HG02973 (cell line): ENCODE measurements around the gene SMIM7.

ENCODE experiments used
- ATAC-seq: cut with Tn5 transposase; IDR thresholded peaks from one replicate; pipeline ENCODE4 v1.9.1; 2021; ENCODE audit warnings: moderate library complexity; ENCODE audit not compliant: unreplicated experiment

SMIM7 gene

DNA sequence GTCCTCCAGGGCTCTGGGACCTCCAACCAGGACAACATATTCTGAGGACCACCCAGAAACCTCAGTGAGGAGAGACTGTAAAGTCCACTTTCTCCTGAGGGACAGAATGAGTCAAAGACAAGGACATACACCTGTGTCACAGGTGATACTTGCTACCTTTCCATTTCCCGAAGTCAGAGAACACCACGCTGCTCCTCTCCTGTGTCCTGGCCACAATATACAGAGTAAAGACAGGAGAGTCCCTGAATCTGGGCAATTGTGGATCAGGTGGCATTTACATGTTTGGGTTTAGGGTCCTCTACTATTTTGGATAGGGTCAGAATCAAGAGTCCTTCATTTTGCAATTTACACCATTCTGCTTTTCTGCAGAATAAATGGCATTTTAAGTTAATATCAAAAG lies 36.9 kb downstream of the SMIM7 start:
- no peak for ATAC-seq

DNA sequence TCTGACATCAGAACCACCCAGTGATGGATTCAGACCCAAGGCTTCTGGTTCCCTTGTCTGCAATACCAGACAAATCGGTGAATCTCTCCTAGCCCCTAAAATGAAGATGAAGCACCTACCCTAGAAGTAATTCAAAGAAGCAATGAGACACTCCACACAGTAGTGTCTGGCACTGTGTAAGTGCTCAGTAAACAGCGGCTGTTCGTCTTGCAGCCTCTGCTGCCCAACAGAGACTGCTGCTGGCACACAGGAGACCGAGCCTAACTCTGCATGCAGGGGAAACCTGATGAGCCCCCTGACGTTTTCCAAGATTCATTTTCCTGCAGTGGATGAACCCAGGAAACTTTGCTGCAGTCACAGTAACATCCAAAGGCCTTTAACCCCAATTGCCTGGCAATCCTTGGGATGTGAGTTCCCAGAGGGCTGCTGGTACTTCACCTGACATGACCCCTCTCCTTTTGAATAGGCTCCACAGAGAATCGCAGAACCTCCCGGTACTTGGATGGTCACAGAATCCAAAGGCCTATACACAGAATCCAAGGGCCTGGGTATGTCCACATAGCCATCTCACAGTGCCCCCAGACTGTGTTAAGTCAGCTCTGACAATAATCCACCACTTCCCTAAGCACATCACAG lies 38.7 kb downstream of the SMIM7 start:
- ATAC-seq = no peak

DNA sequence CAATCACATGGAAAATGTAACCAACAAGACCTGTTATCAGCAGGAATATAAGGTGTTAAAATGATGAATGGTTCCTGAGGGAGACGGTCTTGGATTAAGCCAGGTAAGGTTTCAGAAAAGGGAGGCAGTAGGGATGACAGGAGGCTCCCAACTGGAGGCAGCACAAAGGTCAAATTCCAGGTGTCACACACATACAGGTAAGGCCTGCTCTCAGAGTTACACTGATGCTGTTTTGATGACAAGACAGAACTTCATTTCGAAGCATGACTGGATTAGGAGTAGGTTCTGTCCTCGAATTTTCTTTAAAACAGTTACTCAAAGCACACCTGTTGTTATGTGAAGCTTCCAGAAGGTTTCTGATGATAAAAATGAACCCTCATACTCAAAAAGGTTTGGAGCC lies 39.4 kb downstream of the SMIM7 start:
- no peak for ATAC-seq

- ATAC-seq = no peak
These were observed 39.9 kb downstream of the SMIM7 start for GRCh38 chr19:16620018-16620417.

DNA sequence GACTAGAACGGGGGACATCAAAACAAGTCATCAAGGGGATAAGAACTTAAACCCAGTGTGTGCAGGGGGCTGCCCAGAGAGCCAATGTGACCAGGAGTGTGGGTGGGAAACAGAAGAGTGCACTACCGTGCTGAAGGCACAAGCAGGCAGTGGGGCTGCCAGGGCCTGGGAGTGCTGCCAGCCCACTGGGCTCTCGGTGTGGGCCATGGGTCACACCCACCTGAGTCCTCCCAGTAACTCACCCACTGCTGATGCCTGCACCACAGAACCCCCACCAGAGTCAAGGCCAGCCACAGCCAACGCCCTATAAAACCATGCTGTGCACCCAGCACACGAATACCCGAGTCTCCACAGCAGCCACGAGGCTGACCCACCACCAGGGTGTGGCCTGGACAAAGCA lies 40.5 kb downstream of the SMIM7 start:
- no peak for ATAC-seq

GRCh38 chr19:16618248-16618647 lies 41.7 kb downstream of the SMIM7 start:
- no peak for ATAC-seq

DNA sequence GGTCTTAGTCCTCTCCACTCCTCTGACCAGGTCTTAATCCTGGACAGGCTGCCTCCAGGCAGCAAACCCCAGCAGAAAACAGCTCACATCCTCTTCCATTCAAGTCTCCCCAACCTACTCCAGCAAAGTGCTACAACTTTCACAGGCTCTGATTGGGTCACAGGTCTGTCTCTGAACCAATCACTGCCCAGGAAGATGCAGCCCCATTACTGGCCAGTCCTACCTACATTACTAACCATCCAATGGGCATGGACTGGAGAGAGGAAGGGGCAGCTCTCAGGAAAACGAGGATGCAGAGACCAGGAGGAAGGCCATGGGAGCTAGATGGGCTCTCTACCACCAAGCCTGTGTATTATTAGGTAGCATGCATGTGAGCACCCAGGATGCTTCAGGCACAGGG lies 44.1 kb downstream of the SMIM7 start:
- no peak for ATAC-seq

- no peak for ATAC-seq
These were observed 45.0 kb downstream of the SMIM7 start for GRCh38 chr19:16614941-16615340.

- ATAC-seq = no peak
These were observed 46.1 kb downstream of the SMIM7 start for GRCh38 chr19:16613841-16614240.

DNA sequence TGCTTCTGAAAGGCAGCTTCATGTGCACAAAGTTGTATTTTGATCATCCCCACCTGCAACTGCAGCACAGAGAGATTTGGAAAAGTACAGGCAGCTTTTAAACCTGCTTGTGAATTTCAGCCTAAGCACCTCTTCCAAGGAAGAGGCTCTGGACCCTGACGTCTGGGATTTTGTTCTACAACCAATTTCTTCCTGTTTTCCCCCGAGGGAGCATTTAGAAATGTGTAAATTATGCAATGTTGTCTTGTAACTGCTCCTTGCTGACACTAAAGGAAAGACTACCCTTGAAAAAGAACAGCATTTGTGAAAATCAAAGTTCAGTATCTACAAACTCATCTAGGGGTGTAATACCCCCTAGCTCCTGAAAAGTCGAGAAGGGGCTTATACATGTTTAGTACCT lies 47.3 kb downstream of the SMIM7 start:
- ATAC-seq = no peak

DNA sequence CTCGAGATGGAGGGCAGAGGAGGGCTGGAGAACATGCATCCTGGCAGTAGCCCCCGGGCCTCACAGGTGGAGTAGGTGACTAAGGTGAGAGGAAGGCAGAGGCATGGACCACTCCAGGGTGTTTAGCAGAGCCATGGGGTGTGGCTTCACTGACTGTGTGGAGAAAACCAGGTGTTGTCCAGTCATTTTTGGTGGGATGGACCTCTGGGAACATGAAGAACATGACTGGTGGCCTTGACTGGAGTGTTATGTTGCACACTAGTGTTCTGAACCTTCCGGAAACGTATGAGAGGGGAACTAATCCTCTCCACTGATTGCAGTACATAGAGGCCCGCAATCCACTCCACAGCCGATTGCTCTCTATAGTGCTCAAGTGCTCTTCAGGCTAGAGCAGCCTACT lies 48.8 kb downstream of the SMIM7 start:
- ATAC-seq = no peak

DNA sequence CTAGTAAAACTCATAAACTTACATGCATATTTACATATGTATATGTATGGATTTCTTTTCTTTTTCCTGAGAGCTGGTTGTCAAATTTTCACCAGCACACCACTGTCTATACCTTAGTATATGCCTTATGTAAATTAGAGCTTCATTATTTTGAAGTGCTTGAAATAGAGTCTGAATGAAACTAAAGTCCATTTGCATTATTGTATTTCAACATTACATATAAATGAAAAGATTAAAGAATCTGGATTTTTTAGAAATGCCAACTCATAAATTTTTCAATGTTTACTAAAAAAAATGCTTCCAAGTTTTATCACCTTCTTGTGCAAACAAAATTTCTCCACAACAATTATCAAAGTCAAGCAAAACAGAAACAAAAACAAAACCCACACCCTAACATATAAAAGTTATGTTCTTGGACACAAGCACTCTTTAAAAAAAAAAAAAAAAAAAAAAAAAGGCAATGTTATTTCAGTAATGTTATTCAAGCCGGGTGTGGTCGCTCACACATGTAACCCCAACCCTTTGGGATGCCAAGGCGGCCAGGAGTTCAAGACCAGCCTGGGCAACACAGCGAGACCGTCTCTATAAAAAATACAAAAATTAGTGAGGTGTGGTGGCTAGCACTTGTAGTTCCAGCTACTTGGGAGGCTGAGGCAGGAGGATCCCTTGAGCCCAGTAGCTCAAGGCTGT lies 50.3 kb downstream of the SMIM7 start:
- ATAC-seq = no peak

DNA sequence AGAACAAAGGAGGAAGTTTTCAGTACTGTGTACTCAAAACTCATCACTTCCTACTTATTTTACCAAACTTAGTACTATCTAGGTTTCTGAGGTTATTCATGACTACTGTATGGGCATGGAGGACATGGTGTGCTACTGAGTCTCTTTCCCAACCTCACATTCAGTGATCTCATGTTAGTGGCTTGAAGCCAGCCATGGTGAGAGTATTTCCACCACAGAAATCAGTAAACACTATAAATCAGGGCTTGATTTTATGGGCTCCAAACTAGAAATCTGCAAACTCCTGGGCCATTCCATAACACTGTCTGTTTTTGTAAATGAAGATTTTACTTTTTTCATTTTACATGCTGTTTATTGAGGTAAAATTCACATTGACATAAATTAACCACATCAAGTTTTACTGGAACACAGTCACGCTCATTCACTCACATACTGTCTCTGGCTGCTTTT lies 51.6 kb downstream of the SMIM7 start:
- no peak for ATAC-seq

DNA sequence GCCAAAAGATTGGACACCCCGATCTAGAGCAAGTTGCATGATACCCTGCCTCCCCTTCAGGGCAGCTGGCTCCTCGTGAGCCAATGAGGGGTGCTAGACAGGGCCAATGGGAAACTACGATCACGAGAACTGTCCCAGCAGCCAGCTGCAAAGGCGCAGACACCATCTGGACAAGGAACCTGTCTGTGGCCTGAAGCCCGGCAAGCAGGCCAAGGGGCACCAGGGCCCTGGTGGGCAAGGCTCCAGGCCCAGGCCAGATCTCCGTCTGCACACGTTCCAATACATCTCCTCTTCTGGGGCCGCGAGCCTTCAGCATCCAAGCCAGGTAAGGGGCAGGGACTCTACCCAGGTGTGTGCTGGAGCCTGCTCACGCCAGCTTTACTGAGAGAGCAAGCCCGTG lies 52.1 kb downstream of the SMIM7 start:
- ATAC-seq = no peak

- no peak for ATAC-seq
These were observed 54.4 kb downstream of the SMIM7 start for GRCh38 chr19:16605553-16605994.

DNA sequence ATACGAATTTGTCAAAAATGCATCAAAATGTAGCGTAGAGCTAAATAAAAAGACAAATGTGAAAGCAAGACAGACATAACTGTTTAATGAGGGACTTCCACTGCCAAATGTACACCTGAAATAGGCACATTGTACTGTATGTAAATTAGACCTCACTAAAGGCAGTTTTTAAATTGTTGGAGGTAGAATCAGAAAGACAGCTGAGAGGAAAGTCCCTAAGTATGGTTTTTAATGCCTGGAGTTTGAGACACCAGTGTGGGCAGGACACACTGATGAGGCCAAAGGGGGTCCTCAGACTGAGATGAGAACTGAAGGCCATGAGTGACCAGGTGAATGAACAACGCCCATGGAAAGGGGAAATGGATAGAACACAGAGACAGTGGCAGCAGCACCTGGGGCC lies 54.8 kb downstream of the SMIM7 start:
- no peak for ATAC-seq

DNA sequence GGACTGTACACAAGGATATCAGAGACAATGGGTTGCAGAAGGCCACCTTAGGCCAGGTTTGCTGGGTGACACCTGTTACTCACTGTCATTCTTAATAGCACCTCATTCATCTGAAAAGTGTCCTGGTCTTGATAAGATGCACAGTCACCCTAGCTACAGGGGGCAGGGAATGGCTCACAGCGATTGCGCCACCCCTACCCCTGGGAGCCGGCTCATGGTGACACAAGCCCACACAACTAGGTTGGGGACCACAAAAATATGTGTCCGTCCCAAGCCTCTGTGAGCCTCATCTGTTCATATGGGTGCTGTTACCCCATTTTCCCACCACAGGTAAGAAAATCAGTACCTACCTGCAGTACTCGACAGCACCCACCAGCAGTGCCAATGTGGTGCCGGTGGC lies 55.3 kb downstream of the SMIM7 start:
- no peak for ATAC-seq

GRCh38 chr19:16603090-16603489 lies 56.9 kb downstream of the SMIM7 start:
- ATAC-seq = no peak

- ATAC-seq = no peak
These were observed 58.4 kb downstream of the SMIM7 start for GRCh38 chr19:16601378-16602052.

GRCh38 chr19:16600824-16601223 lies 59.1 kb downstream of the SMIM7 start:
- no peak for ATAC-seq

DNA sequence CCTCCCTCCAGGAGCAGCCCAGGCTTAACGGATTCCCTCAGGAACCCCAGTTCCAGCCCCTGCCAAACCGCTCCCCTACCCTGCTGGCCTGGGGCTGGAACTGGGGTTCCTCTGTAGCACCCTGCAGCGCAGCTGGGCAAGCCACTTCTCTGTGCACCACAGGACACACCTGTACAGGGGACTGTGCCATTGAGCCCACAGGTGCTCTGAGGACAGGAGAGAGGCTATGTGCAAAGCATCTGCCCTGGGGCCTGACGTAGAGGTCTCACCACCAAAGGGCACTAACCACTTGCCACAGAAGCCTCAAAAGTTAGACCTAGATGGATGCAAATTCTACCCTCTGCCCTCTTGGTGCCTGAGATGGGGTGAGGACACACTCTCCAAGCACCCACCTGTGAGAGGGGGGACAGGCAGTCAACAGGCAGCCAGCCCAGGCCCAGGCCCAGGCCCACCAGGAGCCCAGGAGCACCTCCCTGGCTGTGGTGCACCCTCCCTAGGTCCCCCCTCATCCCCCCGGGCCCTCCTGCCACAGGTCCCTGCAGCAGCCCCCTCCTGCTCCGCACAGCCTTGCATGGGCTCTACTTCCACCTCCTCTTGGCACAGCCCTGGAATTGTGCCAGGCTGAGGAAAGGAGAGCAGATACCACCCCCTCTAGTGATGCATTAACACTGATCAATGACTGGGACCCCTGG lies 60.1 kb downstream of the SMIM7 start:
- ATAC-seq = no peak

DNA sequence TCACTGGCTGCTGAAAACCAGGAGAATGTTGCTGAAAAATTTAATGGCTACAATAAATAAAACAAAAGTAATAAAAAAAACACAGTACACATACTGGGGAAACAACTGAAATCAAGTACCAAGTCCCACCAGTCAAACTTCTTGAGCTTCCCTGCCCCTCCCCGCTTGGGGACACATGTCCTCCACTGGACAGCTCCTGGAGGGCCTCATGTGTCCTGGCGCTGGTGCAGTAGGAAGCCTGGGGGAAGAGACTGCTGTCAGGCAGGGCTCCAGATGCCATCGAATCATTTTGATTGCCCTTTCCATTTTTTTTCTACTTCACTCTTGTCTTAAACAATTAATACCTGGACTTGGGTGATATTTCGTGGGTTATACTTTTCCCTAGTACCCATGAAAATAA lies 61.1 kb downstream of the SMIM7 start:
- no peak for ATAC-seq
